CD4-positive, alpha-beta T cell treated with Interleukin-10 for 1 hour (primary cell): ENCODE data around the gene CLP1.
A peak's percentile ranks its signal among the peaks of the same experiment; 100 is the strongest.
"Not testable (repeated sequence)": the region's sequence is repeated elsewhere in the genome, so short reads cannot be mapped to it uniquely, and the experiment has no call there.

Experiments
- DNase-seq: peaks from one replicate; pipeline ENCODE4 v3.0.0-alpha.2; 2020

CLP1 gene

GRCh38 chr11:57667117-57667735 is 9.7 kb downstream of the CLP1 start:
- peak; percentile 96 for DNase-seq

DNA sequence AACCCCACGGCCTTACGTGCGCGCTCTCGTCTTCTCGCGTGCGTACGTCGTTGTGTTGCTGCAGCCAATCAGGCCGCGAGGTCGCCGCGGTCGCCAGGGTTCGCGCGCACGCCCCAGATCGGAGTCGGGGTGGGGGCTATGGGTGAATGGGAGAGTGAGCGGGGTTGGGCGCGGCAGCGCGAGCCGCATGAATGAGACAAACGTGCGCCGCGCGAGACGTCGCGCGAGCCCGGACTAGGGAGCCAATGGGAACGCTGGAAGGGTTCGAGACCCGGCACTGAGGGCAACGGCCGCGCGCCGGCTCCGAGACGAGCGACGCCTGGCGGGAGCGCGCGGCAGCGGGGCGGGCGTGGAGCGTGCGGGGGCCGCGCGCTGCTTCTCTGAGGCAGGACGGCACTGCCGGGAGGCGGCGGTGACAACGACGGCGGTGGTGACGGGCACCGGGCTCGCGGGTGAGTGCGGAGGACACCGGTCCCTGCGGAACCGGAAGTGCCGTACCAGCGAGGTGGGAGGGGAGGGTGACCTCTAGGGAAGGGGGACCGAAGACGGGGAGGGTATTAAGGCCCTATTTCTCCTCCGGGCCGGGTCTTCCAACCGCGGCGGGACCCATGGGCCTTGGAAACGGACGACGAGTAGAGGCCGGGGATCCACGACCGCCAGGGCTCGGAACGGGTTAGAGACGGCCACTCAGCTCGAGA is 10.3 kb downstream of the CLP1 start, which contains the start of gene ZDHHC5:
Gene ZDHHC5, plus strand, starts transcription at position 379 of the 698 bp plus-strand sequence. CDS start 4,977 bp downstream, outside the sequence.
- peak; percentile 99 for DNase-seq

DNA sequence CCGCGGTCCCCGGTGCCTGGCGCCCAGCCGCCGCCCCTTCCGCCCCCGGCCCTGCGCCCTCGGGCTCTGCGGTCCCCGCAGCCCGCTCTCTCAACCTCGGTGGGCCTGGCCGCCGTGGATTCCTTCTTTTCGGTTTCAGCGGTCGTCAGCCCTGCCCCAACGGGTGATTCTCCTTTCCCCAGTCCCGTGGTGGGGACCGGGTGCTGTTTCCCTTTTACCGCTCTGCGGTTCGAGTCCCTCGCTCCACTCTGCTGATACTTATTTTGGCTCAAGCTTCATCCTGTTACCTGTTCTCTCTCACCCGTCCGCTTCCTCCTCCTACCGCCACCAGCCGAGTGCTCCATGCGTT is 10.8 kb downstream of the CLP1 start:
- peak; percentile 49 for DNase-seq

DNA sequence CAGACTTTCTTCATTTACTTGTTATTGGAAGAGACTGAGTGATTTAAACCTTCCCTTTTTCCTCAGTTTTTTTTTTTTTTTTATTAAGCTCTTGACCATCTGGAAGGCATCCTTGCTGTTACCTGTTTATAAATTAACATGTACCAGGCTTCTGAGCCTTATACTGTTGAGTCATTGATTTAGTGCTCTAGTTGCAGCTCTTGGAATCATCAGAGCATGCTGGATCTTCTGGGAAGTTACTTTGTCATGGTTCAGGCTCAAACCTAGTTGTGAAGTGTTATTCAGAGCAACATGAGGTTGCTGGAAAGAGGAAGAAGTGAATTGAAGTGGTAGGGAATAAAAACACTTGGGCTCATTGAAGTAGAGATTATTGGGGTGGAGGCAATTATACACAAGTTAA is 16.7 kb downstream of the CLP1 start:
- no peak for DNase-seq

DNA sequence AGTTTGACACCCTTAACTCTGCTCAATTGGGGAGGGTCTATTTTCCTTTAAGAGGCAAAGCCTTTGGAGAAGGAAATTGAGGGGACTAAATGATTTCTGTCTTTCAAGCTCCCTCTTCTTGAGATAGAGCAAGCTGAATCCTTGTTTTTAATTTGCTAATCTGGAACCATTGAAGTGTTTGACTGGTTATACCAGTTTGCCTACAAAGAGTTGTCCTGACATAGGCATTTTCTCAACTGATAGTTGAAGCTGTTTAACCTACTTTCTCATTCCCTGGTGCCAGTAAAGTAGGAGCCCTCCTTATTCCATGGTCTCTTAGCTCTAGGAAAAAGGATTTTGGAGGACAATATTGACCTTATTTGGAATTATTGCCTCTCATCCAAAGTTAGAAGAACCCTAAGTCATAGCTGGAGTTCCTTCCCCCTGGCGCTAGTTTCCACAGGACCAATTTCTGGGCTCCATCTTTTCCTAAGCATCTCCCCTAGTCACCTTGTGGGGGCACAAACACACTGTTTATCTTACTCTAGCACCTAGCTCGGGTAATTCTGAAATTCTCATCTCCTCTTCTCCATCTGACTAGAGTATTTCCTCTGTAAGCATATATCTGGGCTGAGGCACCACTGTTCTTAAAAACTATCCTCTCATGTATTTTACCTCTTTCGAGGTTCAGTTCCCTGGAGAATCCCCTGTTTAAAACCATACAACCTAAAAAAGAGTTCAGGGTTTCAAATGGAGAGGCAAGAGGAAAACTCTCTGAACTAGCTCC is 17.8 kb downstream of the CLP1 start:
- no peak for DNase-seq

DNA sequence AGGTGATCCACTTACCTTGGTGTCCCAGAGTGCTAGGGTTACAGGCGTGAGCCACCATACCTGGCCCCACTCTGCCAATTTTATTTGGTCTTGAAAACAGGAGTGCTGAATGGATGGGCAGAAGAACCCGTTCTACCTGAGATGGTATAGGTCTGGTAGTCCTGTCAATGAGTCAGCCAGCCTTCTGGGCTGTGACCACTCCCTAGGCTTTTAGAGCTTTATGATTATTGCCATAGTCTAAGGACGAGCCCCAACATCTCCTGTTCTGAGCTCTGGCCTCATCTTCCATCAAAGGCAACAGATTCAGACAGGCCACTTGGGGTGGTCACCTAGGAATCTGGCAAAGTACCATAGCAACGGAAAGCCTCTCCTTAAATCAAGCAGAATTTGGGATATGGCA is 21.8 kb downstream of the CLP1 start:
- DNase-seq: no peak

DNA sequence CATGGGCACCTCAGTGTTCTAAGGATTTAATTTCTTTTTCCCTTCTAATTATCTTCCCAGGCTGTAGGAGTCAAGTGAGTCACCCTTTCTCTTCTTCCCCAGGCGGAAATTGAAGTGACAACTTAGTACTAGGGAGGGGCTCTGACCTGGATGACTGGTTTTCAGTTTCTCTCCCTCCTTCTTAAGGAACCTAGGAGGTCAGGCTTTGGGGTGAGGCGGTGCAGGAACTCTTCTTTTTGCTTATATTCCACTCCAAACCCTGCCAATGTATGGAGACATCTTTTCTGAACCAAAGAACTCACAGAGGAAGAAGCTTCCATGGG is 23.0 kb downstream of the CLP1 start:
- DNase-seq: no peak

DNA sequence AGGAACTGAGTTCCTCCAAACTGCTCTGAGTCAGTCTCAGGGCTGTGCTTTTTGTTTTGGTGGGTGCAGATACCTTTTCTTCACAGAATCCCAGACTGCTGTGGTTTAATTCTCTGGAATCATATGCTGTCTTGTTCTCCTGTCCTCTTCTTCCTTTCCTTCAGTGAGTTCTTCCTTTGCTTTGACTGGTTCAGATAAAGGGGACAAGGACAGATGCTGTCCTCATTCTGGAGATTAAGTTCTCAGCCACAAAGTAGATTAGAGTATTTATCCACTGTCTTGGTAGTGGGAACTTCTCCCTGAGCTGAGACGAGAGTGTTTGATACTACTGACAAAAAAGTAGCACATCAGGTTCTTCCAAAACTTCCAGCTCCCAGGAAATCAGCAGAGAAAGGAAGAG is 23.6 kb downstream of the CLP1 start:
- no peak for DNase-seq

GRCh38 chr11:57690474-57690873 is 32.9 kb downstream of the CLP1 start:
- DNase-seq: not testable (repeated sequence)

GRCh38 chr11:57698843-57699365 is 41.3 kb downstream of the CLP1 start:
- DNase-seq: no peak

GRCh38 chr11:57699813-57700212 is 42.3 kb downstream of the CLP1 start:
- no peak for DNase-seq

DNA sequence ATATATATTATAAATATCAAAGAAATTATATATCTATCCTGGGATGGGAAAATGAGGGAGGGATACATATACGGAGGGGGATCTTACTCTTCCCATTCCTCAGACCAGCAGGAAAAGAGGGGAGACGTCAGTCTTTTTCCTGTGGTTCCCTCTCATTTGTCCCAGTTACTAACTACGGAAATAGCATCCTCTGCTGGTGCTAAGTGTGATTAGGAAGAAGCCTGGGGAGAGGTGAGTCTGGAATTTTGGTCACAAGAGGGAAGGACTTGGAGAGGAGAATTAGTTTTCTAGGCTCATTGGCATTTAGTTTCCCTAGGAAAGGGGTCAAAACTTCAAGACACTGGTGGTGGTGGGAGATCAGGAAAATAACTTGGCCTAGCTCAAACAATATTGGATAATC is 42.9 kb downstream of the CLP1 start:
- DNase-seq: no peak

DNA sequence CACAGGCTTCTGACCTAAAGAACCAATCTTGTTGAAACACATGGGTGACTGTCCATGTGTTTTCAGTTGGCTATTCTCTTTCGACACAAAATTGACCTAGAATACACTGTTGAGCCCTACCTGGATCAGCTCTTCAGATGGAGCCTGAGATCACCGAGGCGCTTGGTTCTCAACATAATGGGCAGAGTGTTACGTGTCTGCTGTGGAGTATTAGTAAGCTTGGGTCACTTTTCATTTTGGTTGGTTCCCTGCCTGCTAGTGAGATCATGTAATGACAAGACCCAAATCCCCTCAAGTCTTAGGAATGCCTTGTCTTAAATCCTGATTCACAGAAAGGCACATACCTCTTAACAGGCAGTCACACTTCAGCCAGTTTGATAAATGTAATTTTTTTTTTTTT is 45.8 kb downstream of the CLP1 start:
- no peak for DNase-seq

GRCh38 chr11:57704932-57705331 is 47.4 kb downstream of the CLP1 start:
- DNase-seq: no peak

DNA sequence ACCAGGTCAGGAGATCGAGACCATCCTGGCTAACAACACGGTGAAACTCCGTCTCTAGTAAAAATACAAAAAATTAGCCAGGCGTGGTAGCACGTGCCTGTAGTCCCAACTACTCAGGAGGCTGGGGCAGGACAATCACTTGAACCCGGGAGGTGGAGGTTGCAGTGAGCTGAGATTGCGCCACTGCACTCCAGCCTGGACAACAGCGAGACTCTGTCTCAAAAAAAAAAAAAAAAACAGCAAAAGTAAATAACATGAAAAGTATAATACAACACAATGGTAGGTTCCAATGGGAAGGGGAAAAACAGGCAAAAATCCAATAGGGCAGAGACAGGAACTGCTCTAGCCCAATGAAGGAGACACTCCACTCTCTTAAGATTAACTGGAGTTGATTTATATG is 47.9 kb downstream of the CLP1 start:
- not testable (repeated sequence) for DNase-seq

DNA sequence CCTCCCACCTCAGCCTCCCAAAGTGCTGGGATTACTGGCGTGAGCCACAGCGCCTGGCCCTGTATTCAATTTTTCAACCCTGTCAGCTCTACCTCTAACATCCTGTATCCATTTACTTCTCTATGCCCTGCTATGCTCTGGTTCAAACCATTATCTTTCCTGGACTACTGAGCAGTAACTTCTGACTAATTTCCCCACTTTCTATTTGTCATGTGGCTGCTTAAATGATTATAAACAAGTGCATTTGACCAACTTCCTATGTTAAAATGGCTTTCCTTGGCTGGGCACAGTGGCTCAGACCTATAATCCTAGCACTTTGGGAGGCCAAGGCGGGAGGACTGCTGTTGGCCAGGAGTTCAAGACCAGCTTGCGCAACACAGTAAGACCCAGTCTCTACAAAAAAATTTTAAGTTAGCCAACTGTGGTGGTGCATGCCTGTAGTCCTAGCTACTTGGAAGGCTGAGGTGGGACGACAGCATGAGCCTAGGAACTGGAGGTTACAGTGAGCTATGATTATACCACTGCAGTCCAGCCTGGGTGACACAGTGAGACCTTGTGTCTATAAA is 52.3 kb downstream of the CLP1 start:
- no peak for DNase-seq
